ENCODE results near the gene ABCC4. TPM values are rescaled to one million over a fixed set of nuclear protein-coding genes. Genes with fewer than 3 reads are reported as not detected.

The ABCC4 gene
- total and polyA plus RNA-seq, 2 donors (not counting 1 experiment from before 2014, with no cell fraction given), result 35.2 to 98.8 TPM

- peak in 1 of 2 donors; percentile 6 for DNase-seq (ENCODE audit: low read depth in 2 of 2)
- Histone ChIP-seq H3K4me2 (ENCODE audit: extremely low read depth, insufficient read depth, low read length) (no peak overlapping the region), H3K79me2 (ENCODE audit: control insufficient read depth, insufficient read depth, low read length) (no peaks in the 10 kb centered on the region), H3K4me3 (replicated peaks in 1 of 4; ENCODE audit: control extremely low read depth in 1 of 4, insufficient read depth in 1 of 4, low read depth in 3 of 4, low read length in 4 of 4) (no peak overlapping the region), H3K9ac (ENCODE audit: insufficient read depth, low read length) (no peak overlapping the region), H3K27me3 (ENCODE audit: control insufficient read depth, insufficient read depth, low read length) (no peaks in the 10 kb centered on the region), H3K27ac (ENCODE audit: insufficient read depth, low read length) (no peak overlapping the region), H2AFZ (ENCODE audit: low read length) (no peak overlapping the region), H4K20me1 (ENCODE audit: control insufficient read depth, extremely low read depth, insufficient read depth, low read length) (no peaks in the 10 kb centered on the region), H3K36me3 (ENCODE audit: control insufficient read depth, insufficient read depth, low read length) (no peaks in the 10 kb centered on the region), H3K4me1 (ENCODE audit: control insufficient read depth, extremely low read depth, insufficient read depth, low read length) (no peaks in the 10 kb centered on the region), H3K9me3 (ENCODE audit: control insufficient read depth, insufficient read depth, low read depth, low read length) (no peaks in the 10 kb centered on the region)
- no peak for TF ChIP-seq EZH2 (IDR thresholded peaks at IDR 0.05; ENCODE audit: low read length, missing control alignments)
- TF ChIP-seq CTCF (conservative IDR thresholded peaks at IDR 0.05 in 1 of 2, IDR thresholded peaks at IDR 0.05 in 1 of 2; ENCODE audit: low read depth in 1 of 2, low read length in 2 of 2), result no peak
Observed at GRCh38 chr13:95019886-95020285, 281.4 kb downstream of the ABCC4 start.

GRCh38 chr13:95007322-95007721 lies 293.9 kb downstream of the ABCC4 start:
- Histone ChIP-seq H3K27ac (ENCODE audit: insufficient read depth, low read length) (no peak overlapping the region), H3K9ac (ENCODE audit: insufficient read depth, low read length) (no peak overlapping the region), H3K36me3 (ENCODE audit: control insufficient read depth, insufficient read depth, low read length) (no peaks in the 10 kb centered on the region), H4K20me1 (ENCODE audit: control insufficient read depth, extremely low read depth, insufficient read depth, low read length) (no peaks in the 10 kb centered on the region), H2AFZ (ENCODE audit: low read length) (no peak overlapping the region), H3K4me2 (ENCODE audit: extremely low read depth, insufficient read depth, low read length) (no peak overlapping the region), H3K9me3 (ENCODE audit: control insufficient read depth, insufficient read depth, low read depth, low read length) (no peaks in the 10 kb centered on the region), H3K79me2 (ENCODE audit: control insufficient read depth, insufficient read depth, low read length) (no peaks in the 10 kb centered on the region), H3K4me1 (ENCODE audit: control insufficient read depth, extremely low read depth, insufficient read depth, low read length) (no peaks in the 10 kb centered on the region), H3K4me3 (replicated peaks in 1 of 4; ENCODE audit: control extremely low read depth in 1 of 4, insufficient read depth in 1 of 4, low read depth in 3 of 4, low read length in 4 of 4) (no peak overlapping the region), H3K27me3 (ENCODE audit: control insufficient read depth, insufficient read depth, low read length) (peaks cover 4% of the 10 kb centered on the region)
- TF ChIP-seq EZH2 (IDR thresholded peaks at IDR 0.05; ENCODE audit: low read length, missing control alignments), result no peak
- TF ChIP-seq CTCF (conservative IDR thresholded peaks at IDR 0.05 in 1 of 2, IDR thresholded peaks at IDR 0.05 in 1 of 2; ENCODE audit: low read depth in 1 of 2, low read length in 2 of 2), result no peak
- no peak for DNase-seq (ENCODE audit: low read depth in 2 of 2)

GRCh38 chr13:95005300-95005699 lies 296.0 kb downstream of the ABCC4 start:
- Histone ChIP-seq H3K36me3 (ENCODE audit: control insufficient read depth, insufficient read depth, low read length) (no peaks in the 10 kb centered on the region), H3K27me3 (ENCODE audit: control insufficient read depth, insufficient read depth, low read length) (peaks cover 8% of the 10 kb centered on the region), H3K9ac (ENCODE audit: insufficient read depth, low read length) (no peak overlapping the region), H3K79me2 (ENCODE audit: control insufficient read depth, insufficient read depth, low read length) (no peaks in the 10 kb centered on the region), H3K4me1 (ENCODE audit: control insufficient read depth, extremely low read depth, insufficient read depth, low read length) (no peaks in the 10 kb centered on the region), H3K9me3 (ENCODE audit: control insufficient read depth, insufficient read depth, low read depth, low read length) (no peaks in the 10 kb centered on the region), H3K4me2 (ENCODE audit: extremely low read depth, insufficient read depth, low read length) (no peak overlapping the region), H3K27ac (ENCODE audit: insufficient read depth, low read length) (no peak overlapping the region), H3K4me3 (replicated peaks in 1 of 4; ENCODE audit: control extremely low read depth in 1 of 4, insufficient read depth in 1 of 4, low read depth in 3 of 4, low read length in 4 of 4) (no peak overlapping the region), H2AFZ (ENCODE audit: low read length) (no peak overlapping the region), H4K20me1 (ENCODE audit: control insufficient read depth, extremely low read depth, insufficient read depth, low read length) (no peaks in the 10 kb centered on the region)
- no peak for DNase-seq (ENCODE audit: low read depth in 2 of 2)
- no peak for TF ChIP-seq CTCF (conservative IDR thresholded peaks at IDR 0.05 in 1 of 2, IDR thresholded peaks at IDR 0.05 in 1 of 2; ENCODE audit: low read depth in 1 of 2, low read length in 2 of 2)
